Dermis blood vessel endothelial cell (primary cell): Measurements from ENCODE around the gene EGFLAM. TPM values are rescaled to one million over a fixed set of nuclear protein-coding genes. Genes with fewer than 3 reads are reported as not detected.
A peak's percentile ranks its signal among the peaks of the same experiment; 100 is the strongest.

Experiments
- DNase-seq: peaks from one replicate; pipeline ENCODE4 v3.0.0; 2010
- total RNA-seq: library from RNA; depleted of rRNA; stranded (reverse); fragments of >200 nt; gene quantifications from 2 replicates; pipeline ENCODE4 v1.2.3, GENCODE V29; 2014

The EGFLAM gene
- total RNA-seq, 1 donor from 2014 or later: 0.85 TPM

DNA sequence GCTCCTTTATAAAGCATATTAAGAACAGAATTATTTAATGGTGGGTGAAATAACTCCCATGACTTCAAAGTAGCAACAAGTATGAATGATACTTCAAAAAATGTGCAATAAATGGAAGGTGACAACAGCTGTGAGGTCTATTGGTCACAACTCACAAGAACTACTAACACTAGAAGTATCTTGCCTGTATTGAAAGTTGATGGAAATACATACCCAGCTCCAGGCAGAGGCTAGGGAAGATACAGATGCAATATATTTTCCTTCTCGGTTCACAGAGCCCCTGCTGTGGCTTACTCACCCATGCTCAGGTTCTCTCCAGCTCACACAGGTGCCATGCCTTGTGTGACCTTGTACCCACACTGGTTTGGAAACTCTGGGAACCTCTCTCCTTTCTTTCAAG, 164.3 kb downstream of the EGFLAM start:
- DNase-seq: no peak

DNA sequence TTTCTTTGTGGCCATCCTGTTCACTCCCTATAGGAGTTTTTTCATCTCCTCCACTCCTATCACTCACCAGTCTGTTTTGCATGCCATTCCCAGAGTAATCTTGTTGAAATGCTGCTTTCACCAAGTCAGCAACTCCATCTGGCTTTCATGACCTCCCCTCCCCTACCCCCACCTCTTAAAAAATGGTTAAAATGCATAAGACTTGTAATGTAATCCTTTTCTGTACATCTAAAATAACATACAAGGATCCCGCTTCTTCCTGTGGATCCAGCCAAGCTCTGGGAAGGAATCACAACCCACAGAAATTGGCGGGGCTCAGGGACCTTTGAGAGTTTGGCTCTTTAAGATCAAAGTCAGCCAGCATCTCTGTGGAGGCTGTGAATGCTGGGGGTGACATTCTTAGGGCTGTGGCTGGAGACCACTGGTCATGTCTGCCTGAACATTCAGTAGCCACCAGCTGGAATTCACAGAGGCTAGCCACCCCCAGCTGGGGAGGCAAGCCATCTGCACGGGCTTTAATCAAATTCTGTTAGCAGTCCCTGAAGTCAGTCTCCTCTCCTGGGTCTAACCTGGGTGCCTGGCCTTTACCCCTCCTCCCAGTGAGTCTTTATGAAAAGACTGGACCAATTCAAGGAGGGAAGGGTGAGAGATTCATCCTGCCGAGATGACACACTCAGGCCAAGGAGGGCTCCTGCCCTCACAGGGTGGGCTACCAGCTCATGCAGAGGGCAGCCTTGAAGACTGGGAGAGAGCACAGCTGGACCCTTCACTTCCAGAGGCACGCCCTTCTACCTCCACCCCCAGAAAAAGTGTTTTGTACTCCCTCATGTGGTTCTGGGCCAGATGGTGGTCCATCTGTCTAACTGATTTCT, 165.2 kb downstream of the EGFLAM start:
- DNase-seq: no peak

DNA sequence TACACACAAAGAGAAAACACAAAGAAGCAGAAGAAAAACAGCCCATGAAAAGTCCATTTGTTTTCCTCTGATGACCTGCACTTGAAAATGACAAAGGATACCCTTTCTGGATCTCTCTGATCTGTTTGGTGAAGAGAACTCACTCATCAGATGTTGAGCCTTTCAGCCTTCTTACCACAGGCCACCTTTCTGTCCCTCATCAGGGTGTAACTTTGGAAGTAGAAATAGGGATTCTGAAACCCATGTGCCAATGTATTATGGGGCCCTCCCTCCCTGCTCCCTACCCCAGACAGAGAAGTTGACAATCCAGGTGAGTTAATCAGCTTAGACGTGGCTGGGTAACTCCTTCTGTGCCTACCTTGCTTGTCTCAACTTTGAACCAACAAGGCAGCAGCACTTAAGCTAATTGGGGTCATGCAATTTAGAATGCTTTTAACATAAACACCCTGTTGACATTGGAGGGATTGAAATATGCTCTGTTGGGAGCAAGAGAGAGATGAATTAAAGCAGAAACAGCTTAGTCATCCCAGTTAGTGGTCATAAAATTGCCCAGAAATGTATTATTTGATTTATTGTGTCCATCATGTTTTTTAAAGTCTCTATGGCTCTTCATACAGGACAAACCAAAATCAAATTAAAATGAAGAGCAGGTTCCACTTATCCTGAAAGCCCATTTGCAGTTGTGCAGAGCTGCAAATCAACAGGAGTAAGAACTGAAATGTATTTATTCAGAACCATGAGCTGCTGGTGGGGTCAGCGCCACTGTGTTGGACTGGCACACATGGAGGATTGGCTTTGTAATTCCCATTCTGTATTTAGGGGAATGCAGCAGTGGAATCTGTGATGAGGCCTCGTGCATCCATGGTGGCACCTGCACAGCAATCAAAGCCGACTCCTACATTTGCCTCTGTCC, 166.0 kb downstream of the EGFLAM start:
- DNase-seq: no peak

DNA sequence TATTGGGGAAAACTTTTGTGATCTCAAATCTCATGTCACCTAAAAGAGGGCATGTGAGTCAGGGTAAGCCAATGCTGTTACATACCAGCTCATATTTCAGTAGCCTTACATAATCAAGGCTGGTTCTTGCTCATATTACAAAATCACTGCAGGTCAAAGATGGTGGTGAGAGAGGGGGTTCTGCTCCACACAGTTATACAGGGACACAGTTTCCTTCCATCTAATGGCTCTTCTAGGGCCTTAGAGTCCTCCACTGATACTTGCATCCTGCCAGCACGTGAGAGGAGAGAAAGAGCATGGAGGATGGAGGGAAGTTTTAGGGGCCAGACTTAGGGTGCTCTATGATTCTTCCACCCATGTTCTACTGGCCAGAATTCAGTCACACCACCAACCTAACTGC, 168.1 kb downstream of the EGFLAM start:
- DNase-seq: no peak

DNA sequence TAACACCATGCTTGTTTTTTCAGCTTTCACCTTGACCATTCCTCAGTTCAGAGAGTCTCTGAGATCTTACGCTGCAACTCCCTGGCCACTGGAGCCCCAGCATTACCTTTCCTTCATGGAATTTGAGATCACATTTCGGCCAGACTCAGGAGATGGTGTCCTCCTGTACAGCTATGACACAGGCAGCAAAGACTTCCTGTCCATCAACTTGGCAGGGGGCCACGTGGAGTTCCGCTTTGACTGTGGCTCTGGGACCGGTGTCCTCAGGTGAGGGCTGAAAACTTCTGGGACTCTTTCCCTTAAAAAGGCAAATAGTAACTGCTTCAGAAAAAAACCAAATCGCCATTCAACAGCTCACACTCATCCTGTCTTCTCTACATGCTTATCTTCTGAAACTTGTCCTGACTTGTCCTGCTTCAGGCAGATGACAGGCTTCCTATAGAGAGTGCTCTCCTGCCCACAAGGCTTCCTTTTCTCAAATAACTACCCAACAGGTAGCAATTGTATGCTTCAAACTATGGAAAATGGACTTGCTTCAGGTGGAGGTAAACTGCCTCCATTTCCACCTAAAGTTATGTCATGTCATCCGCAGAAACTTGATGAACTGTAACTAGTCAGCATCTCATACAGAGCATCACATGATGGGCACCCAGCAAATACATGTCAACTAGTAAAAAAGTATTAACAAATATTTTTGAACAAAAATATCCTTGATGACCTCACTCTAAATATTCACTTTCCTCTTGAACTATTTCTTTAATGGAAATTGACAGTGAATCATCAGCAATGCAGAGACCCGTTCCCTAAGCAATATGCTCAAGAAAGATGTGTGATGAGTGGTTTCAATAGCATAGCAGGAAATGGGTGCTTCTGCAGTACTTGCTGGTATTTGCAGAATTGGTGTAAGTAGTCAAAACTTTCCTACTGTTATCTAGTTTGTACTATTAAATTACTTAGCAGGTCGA, 168.9 kb downstream of the EGFLAM start:
- peak; percentile 41 for DNase-seq

DNA sequence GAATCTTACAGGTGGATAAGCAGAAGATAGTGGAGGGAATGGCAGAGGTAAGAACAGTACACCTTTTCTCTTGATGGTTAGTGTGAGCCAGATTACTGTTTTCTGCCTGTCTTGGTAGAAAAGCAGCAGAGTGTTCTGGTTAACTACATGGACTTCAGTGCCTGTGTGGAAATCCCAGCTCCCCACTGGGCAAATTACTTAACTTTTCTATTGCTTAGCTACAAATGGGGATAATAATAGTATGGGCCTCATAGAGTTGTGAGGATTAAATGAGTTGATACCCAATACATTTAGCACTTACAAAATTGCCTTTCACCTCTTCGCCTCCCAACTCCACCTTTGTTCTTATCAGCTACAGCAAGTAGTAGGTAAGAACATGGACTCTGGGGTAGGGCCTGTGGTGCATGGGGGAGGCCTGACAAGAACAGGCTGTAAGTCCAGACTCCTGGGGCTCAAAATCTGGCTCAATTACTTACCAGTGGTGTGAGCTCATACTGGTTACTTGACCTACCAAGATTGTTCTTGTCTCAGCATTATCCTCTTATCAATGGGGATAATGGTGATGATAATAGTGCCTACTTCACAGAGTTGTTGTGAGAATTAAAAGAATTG, 173.0 kb downstream of the EGFLAM start:
- no peak for DNase-seq

DNA sequence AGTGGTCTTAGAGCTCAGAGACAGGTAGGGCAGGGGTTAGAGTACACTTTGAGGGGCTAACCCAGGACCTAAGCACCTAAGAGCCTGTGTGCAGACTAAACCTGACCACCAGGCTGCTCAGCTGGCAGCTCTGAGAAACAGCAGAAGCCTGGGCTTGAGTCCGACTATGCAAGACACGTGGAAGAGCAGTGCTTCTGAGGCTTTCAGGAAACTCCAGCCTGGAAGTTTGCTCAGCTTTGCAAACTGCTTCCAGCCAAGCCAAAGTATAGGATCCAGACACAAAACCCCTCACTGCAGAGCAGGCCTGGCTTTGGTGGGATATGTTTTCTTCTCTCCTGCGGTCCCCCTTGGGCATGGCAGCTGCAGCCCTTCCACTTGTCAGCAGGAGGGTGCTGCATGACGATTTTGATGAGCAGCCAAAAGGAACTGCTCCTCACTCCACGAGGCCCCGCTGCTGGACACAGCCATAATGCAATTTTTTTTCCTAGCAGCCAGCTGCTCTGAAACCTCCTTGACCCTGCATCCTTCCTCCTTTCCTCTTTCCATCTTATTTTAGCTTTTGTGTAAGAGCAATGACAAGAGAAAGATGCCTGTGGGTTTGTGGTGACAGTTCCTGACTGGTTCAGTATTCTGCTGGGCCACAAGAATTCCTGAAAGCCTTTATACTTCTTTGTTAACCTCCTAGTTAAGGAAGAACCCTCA, 175.0 kb downstream of the EGFLAM start:
- DNase-seq: peak; percentile 71

DNA sequence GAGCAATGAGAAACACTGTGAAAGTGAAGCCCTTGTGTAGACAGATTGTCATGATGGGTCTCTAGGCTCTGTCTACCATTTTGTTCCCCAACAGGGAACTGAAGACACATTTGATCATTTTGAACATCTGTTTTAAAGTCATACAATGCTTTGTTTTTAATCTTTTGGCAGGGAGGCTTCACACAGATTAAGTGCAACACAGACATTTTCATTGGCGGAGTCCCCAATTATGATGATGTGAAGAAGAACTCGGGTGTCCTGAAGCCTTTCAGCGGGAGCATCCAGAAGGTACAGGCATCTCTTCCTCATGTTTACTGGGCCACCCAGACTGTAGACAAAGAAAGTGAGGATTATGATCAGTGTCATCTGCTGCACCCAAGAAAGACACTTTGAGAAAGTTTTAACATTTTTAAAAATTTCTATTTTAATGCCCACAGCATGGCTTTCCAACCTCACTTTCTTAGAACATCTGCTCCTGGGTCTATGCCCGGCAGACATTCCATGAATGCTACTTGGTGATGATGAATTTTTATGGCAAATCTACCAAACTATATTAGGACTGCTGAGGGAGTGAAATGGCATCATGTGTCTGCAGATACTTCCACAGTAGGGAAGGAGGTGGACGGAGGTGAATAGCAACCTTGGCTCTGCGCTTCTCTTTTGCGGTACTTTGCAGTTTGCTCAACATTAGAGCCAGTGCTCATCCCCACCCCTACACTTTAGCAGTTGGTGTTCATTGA, 176.8 kb downstream of the EGFLAM start:
- no peak for DNase-seq

DNA sequence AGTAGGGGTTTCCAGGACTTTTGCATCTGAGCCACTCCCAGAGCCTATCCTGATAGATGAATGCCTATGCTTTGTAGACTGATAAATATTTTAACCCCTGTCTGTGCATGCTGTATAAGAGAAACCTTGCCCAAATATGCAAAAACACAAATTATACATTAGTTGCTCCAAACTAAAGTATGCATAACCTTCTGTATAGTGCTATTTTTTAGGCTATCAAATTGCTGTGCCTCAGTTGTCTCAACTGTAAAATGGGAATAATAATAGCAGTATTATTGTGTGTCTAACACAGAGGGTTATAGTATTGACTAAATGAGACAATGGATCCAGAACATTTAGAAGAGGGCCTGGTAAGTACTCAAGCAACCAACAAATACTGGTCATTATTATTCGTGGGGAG, 180.4 kb downstream of the EGFLAM start:
- no peak for DNase-seq

DNA sequence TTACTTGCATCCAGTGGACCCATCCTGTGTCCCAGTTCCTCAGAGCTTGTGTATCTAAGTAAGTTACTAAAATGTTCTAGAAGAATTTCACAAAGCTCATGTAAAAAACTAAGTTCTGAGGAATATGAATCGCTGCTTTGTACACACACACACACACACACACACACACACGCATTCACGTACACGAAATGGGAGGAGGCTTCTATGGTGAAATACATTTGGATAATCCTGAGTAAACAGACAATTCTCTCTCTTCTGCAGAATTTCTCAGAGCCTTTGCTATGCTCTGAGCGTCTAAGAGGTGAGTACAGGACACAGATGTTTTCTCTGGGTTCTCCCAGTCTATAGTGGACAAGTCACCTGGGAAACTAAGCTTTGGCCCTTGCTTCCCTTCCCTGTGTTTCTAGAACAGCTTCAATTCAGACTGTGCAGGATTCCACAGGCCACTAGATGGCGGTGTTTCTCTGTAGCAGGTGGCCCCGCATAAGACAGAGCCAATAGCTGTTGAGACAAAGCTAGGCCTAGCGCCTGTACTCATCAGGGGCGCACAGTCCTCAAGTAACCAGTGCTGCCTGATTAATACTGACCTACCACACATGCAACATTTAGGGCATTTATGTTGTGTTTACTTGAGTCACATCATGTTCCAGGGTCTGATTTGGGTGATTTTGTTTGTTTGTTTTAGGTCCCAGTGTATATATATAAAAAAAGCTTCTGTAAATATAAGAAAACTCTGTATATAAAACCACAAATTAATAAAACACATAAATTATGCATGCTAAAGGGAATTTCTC, 183.3 kb downstream of the EGFLAM start:
- DNase-seq: peak; percentile 95

DNA sequence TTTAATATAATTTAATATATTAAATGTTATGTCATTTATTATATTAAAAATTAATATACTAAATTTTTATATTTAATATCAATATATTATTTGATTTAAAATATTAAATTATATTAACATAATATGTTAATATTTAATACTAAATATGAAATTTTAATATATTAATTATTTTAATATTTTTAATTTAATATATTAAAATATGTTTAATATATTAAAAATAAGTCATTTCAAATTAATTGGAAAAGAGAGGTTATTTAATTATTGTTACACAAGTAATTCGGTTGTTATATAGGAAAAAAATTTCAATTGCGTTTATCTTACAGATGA, 183.9 kb downstream of the EGFLAM start:
- no peak for DNase-seq

DNA sequence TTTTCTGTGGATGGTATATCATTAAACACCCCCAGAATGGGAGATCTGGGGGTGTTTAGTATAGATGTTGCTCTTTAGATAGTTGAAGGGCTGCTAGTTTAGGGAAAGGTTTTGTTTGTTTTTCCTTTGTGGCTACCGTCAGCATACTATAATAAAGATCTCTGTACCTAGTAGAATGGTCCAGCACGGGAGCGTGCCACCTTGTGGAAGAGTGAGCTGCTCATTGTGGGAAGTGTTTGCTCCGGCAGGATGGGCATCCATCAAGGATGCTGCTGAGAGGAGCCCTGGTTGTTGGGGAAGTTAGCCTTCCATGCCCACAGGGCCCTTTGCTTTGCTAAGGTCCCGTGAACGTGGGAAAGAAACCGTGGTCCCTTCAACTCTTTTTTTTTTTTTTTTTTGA, 185.0 kb downstream of the EGFLAM start:
- DNase-seq: peak; percentile 39

DNA sequence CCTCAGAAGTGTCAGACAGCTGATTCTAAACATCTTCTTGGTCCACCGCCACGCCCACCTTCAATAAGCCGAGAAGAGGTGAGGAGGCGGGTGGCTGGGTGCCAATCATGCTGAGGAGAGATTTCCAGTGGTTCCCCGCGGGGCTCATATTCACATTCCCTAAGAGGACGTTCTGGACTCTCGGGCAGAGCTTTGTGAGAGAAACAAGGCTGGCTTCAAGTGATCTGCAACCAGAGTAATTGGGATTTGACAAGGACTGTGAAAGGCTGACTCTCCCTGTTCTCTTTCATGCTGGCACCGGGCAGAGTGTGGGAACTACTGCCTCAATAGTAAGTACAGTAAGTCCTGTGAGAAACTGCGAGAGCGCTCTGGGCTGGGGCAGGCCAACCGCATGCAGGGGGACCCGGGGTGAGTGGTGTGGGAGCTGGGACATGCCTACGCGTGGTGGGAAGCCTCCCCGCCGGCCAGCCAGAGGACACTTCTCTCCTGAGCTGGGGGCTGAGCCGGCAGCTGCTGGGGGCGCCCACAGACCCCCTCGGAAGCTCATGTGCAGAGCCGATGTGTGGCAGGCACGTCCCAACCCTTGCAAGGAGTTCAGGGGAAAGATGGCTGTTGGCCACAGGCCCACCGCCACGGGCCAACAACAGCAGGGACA, 187.1 kb downstream of the EGFLAM start:
- DNase-seq: no peak

DNA sequence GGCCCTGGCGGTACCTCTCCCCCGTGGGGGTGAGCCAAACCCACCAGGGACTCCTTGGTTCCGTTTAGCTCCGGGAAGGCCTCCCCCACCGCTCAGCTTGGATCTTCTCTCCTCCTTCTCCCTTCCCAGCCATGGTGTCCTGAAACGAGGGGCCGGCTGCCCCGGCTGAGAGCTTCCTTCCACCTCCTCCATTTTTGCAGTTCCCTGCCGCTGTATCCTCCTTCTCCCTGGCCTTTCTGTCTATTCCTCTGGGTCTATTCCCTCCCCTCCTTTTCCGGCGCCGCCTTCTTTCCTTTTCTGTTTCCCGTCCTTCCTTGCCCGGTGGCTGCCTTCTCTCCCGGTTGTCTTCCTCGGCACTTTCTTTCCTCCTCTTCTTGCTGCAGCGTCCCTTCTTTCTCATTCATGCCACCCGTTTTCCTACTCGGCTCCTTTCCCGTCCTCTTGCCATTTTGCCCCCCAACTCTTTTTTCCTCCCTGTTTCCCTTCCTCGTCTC, 187.7 kb downstream of the EGFLAM start:
- no peak for DNase-seq

DNA sequence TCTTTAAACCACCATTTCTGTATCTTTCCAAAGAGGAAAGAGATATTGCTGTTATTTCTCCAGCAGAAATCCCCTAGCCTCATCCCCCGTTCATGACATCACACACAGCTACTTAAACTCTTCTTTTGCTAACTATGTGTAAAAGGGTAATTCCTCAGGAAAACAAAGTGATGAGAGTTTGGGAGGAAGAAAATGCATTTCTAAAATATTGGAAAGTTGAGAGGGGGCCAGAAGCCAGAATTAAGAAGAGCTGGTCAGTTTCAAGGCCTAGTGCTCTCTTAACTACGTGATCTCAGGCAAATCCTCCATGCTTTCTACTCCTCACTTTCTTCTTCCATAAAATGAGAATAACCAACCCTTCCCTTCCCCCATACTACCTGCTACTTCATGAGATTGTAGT, 188.7 kb downstream of the EGFLAM start:
- no peak for DNase-seq

DNA sequence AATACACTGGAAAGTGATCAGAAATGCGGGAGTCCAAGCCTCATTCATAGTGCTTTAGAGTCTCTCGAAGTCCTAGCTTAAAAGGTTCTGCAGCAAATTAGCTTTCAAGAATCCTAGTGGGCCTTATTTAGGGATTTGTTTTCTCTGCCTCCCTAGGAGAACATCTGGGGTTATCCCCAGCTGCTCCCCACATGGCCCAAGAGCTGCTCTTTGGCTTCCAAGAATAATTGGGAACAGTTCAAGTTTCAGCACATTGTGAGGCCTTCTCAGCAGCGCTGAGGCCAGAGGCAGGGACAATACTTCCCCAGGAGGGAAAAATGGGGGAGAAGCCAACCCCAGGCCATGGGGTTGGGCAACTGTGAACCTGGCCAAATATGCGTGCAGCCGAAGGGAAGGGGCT, 189.4 kb downstream of the EGFLAM start:
- no peak for DNase-seq

DNA sequence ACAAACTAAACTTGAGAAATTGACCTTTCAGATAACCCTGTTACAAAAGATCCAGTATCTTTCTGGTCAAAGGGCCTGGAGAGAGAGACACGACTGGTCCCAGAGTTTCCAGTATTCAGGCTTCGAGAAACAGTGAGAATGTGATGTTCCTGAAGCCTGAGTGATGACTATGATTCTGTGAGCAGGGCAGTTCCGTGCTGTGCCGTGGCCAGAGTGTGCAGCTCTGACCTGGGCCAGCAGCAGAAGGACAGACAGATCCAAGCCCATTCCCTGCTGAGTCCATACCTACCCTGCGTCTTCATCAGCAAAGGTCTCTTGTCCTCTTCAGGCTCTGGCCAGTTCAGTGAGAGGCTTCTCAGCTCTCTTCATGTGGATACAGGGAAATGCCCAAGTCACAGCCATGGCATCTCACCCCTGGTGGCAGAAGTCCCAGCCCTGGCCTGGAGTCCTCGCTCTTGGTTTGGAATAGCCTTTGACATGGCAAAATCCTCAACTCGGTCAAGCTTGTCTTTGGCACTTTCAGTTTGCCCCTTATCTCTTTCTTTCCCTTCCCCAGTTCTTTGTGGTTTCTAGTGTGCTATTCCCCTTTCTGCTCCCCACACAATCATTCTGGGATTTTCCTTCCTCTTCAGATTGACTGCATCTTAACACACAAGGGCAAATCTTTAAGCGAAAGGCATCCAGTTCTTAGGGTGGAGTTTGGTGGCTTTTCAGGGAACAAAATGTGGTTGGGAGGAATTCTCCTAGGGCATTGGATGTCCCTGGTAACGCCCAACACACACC, 190.4 kb downstream of the EGFLAM start:
- DNase-seq: no peak

DNA sequence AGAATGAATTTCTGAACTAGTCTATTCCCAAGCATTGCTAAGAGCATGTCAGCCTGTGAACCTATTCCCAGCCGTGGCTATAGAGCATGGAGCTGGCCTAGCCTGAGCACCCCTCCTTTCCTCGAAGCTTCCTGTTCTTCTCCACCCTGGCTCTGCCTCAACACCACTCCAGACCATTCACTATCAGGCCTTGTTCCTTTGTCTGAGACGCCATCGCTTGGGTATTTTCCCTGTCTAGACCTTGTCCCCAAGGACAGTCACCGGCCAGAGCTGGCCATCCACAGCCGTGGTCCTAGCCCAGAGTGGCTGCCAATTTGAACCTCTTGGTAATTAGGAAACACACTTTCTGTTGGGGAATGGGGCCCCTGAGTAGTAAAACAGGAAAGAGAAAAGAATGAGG, 192.3 kb downstream of the EGFLAM start:
- no peak for DNase-seq
